Activated T-cell treated with anti-CD3 and anti-CD28 coated beads, Interleukin-2, amount 50 U/mL, for 4 hours (primary cell): ENCODE results near the gene CASKIN2. TPM values are rescaled to one million over a fixed set of nuclear protein-coding genes. Genes with fewer than 3 reads are reported as not detected.
"Not testable (repeated sequence)": the region's sequence is repeated elsewhere in the genome, so short reads cannot be mapped to it uniquely, and the experiment has no call there.

Source experiments
- ATAC-seq, 2 donors: fragments of 200-7000 bp; cut with Tn5 transposase; one replicate each; pipeline ENCODE4 v1.10.0; 2021
- DNase-seq: peaks from one replicate; pipeline ENCODE4 v3.0.0-alpha.2; 2020
- H3K27me3 Mint-ChIP-seq: one replicate; pipeline ENCODE4 v1.8.0; 2021; ENCODE audit warnings: low read depth, mixed read lengths
- H3K36me3 Mint-ChIP-seq: one replicate; pipeline ENCODE4 v1.8.0; 2022; ENCODE audit warnings: mixed read lengths; ENCODE audit not compliant: insufficient read depth
- H3K4me1 Mint-ChIP-seq: one replicate; pipeline ENCODE4 v1.8.0; 2021; ENCODE audit warnings: low read depth, mixed read lengths
- H3K4me3 Mint-ChIP-seq: one replicate; pipeline ENCODE4 v1.8.0; 2021; ENCODE audit warnings: mild to moderate bottlenecking, moderate library complexity, mixed read lengths
- H3K9me3 Mint-ChIP-seq: one replicate; pipeline ENCODE4 v1.8.0; 2021; ENCODE audit warnings: mixed read lengths
- total RNA-seq, 3 donors: library from RNA; stranded (reverse); gene quantifications; one replicate each; pipeline ENCODE4 v1.2.1, GENCODE V29; 2021

CASKIN2 gene
- total RNA-seq, 3 donors from 2014 or later = 4.3 to 6.0 (median 5.9) TPM

DNA sequence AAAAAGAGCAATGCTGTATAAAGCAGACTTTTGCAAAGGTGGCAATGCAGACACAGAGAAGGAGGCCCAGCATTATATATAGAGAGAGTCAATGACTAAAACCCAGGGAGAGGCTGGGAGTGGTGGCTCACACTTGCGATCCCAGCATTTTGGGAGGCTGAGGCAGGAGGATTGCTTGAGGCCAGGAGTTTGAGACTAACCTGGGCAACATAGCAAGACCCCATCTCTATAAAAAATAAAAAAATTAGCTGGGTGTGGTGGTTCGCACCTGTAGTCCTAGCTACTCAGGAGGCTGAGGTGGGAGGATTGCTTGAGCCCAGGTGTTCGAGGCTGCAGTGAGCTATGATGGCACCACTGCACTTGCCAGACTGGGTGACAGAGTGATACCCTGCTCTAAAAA is 60.7 kb downstream of the CASKIN2 start:
- H3K9me3 Mint-ChIP-seq, H3K27me3 Mint-ChIP-seq, H3K36me3 Mint-ChIP-seq, H3K4me3 Mint-ChIP-seq, DNase-seq, ATAC-seq: not testable (repeated sequence)
- peaks cover 29% of the 10 kb centered on the region for H3K4me1 Mint-ChIP-seq

DNA sequence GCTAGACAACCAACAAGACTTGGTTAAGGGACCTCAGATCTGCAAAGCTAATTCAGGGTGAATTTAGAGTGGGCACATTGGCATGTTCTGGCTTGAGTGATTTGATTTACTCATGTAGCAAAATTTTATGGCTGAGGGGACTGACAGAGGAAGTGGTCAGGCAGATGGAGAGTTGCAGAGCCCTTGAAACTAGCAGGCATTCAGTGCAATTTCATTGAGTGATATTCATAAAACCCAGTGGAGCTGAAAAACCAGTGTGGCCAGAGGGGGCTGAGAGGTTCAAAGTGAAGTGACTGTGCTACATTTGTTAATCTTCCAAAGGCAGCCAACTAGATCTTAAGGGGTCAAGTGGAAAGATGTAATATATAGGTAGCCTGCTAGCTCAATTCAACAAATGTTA is 61.1 kb downstream of the CASKIN2 start:
- no peaks in the 10 kb centered on the region for H3K27me3 Mint-ChIP-seq
- H3K4me1 Mint-ChIP-seq = peaks cover 28% of the 10 kb centered on the region
- DNase-seq (no peak), ATAC-seq (no peak)
- no peaks in the 10 kb centered on the region for H3K9me3 Mint-ChIP-seq
- H3K36me3 Mint-ChIP-seq = no peaks in the 10 kb centered on the region
- no peak overlapping the region for H3K4me3 Mint-ChIP-seq

DNA sequence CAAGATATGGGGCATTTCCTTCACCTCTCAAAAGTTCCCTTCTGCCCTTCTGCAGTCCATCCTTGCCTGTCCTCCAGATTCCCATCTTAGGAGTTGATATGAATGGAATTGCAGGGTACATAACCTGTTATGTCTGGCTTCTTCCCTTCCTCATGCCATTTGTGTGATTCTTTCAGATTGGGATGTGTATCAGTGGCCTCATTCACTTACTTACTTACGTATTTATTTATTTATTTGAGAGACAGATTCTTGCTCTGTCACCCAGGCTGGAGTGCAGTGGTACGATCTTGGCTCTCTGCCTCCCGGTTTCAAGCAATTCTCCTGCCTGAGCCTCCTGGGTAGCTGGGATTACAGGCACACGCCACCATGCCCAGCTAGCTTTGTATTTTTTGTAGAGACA is 65.1 kb downstream of the CASKIN2 start:
- H3K27me3 Mint-ChIP-seq = no peaks in the 10 kb centered on the region
- H3K4me3 Mint-ChIP-seq = no peak overlapping the region
- H3K9me3 Mint-ChIP-seq = no peaks in the 10 kb centered on the region
- H3K4me1 Mint-ChIP-seq = no peaks in the 10 kb centered on the region
- DNase-seq (no peak), ATAC-seq (no peak)
- no peaks in the 10 kb centered on the region for H3K36me3 Mint-ChIP-seq

Other genes starting within 250 kb of the CASKIN2 start
- 10 to 100 TPM; 35.4 to 39.8 (median 38.4) TPM for gene MIF4GD, start 244.3 kb downstream of the CASKIN2 start, total RNA-seq
- gene SLC25A19, start 226.1 kb downstream of the CASKIN2 start, total RNA-seq = 100 to 1,000 TPM; 111 to 140 (median 134) TPM
- 100 to 1,000 TPM; 186 to 210 (median 207) TPM for gene GRB2, start 109.9 kb downstream of the CASKIN2 start, total RNA-seq
- 10 to 100 TPM; 44.0 to 49.6 (median 46.6) TPM for gene TMEM94, start 58.9 kb downstream of the CASKIN2 start, total RNA-seq
- 10 to 100 TPM; 64.1 to 76.2 (median 71.5) TPM for gene TSEN54, start 991 bp upstream of the CASKIN2 start, total RNA-seq
- gene LLGL2, start 10.2 kb upstream of the CASKIN2 start, total RNA-seq = 10 to 100 TPM in 2 of 3 donors, 1 to 10 TPM in 1; 9.5 to 14.1 (median 10.2) TPM
- gene MYO15B, start 72.3 kb upstream of the CASKIN2 start, total RNA-seq = 10 to 100 TPM in 2 of 3 donors, 1 to 10 TPM in 1; 9.3 to 29.6 (median 14.0) TPM
- gene SMIM5, start 117.9 kb upstream of the CASKIN2 start, total RNA-seq = under 1 TPM in 1 of 3 donors, not detected in 2; 0.24 TPM
- 10 to 100 TPM; 20.7 to 26.1 (median 21.8) TPM for gene RECQL5, start 151.6 kb upstream of the CASKIN2 start, total RNA-seq
- gene SAP30BP, start 151.8 kb upstream of the CASKIN2 start, total RNA-seq = 100 to 1,000 TPM; 115 to 124 (median 119) TPM
- gene ITGB4, start 205.9 kb upstream of the CASKIN2 start, total RNA-seq = 1 to 10 TPM in 2 of 3 donors, under 1 TPM in 1; 0.63 to 2.3 (median 1.6) TPM
- 10 to 100 TPM; 16.9 to 23.5 (median 21.3) TPM for gene GALK1, start 249.7 kb upstream of the CASKIN2 start, total RNA-seq